ENCODE results near the gene HES4.
"Not testable (repeated sequence)": the region's sequence is repeated elsewhere in the genome, so short reads cannot be mapped to it uniquely, and the experiment has no call there.

The HES4 gene

GRCh38 chr1:1011396-1011949 lies 11.6 kb upstream of the HES4 start:
- no peaks in the 10 kb centered on the region for H3K36me3 ChIP-seq (ENCODE audit: low read depth)
- no peak overlapping the region for H3K27ac ChIP-seq (ENCODE audit: poor library complexity, severe bottlenecking)
- no peak for ATAC-seq (ENCODE audit: low read depth)
- no peak overlapping the region for H3K4me3 ChIP-seq (ENCODE audit: severe bottlenecking)
- H3K27me3 ChIP-seq (ENCODE audit: insufficient read depth, poor library complexity, severe bottlenecking), result no peaks in the 10 kb centered on the region
- TF ChIP-seq CTCF (IDR thresholded peaks at IDR 0.05; ENCODE audit: poor library complexity, severe bottlenecking), result no peak
- H3K9me3 ChIP-seq (ENCODE audit: severe bottlenecking), result no peaks in the 10 kb centered on the region
- H3K4me1 ChIP-seq (ENCODE audit: insufficient read depth, poor library complexity, severe bottlenecking), result peaks cover 10% of the 10 kb centered on the region
- DNase-seq (ENCODE audit: low spot score), result no peak

- not testable (repeated sequence) for H3K4me3 ChIP-seq (ENCODE audit: severe bottlenecking); ATAC-seq (ENCODE audit: low read depth); DNase-seq (ENCODE audit: low spot score)
Observed at GRCh38 chr1:1010131-1010530, 10.2 kb upstream of the HES4 start.

GRCh38 chr1:1006305-1007159 lies 6.6 kb upstream of the HES4 start:
- TF ChIP-seq CTCF (IDR thresholded peaks at IDR 0.05; ENCODE audit: poor library complexity, severe bottlenecking), result no peak
- Histone ChIP-seq H3K36me3 (ENCODE audit: low read depth) (no peaks in the 10 kb centered on the region), H3K4me3 (ENCODE audit: severe bottlenecking) (no peak overlapping the region), H3K9me3 (ENCODE audit: severe bottlenecking) (no peaks in the 10 kb centered on the region), H3K4me1 (ENCODE audit: insufficient read depth, poor library complexity, severe bottlenecking) (peaks cover 6% of the 10 kb centered on the region), H3K27me3 (ENCODE audit: insufficient read depth, poor library complexity, severe bottlenecking) (no peaks in the 10 kb centered on the region), H3K27ac (ENCODE audit: poor library complexity, severe bottlenecking) (no peak overlapping the region)
- DNase-seq (ENCODE audit: low spot score) (peak; percentile 74), ATAC-seq (ENCODE audit: low read depth) (no peak)

More at GRCh38 chr1:1010131-1010530, 10.2 kb upstream of the HES4 start:
- peaks cover 12% of the 10 kb centered on the region for H3K4me1 ChIP-seq (ENCODE audit: insufficient read depth, poor library complexity, severe bottlenecking)
- H3K36me3 ChIP-seq (ENCODE audit: low read depth); H3K9me3 ChIP-seq (ENCODE audit: severe bottlenecking); H3K27ac ChIP-seq (ENCODE audit: poor library complexity, severe bottlenecking); H3K27me3 ChIP-seq (ENCODE audit: insufficient read depth, poor library complexity, severe bottlenecking): not testable (repeated sequence)

- no peak overlapping the region for H3K27ac ChIP-seq (ENCODE audit: poor library complexity, severe bottlenecking)
- no peak overlapping the region for H3K4me3 ChIP-seq (ENCODE audit: severe bottlenecking)
- peaks cover 6% of the 10 kb centered on the region for H3K4me1 ChIP-seq (ENCODE audit: insufficient read depth, poor library complexity, severe bottlenecking)
- TF ChIP-seq CTCF (IDR thresholded peaks at IDR 0.05; ENCODE audit: poor library complexity, severe bottlenecking), result no peak
- no peaks in the 10 kb centered on the region for H3K27me3 ChIP-seq (ENCODE audit: insufficient read depth, poor library complexity, severe bottlenecking)
- H3K9me3 ChIP-seq (ENCODE audit: severe bottlenecking), result no peaks in the 10 kb centered on the region
- ATAC-seq (ENCODE audit: low read depth), result no peak
- no peaks in the 10 kb centered on the region for H3K36me3 ChIP-seq (ENCODE audit: low read depth)
- no peak for DNase-seq (ENCODE audit: low spot score)
Observed at GRCh38 chr1:1005774-1006304, 5.9 kb upstream of the HES4 start.

GRCh38 chr1:1004780-1005697 lies 5.1 kb upstream of the HES4 start:
- H3K4me1 ChIP-seq (ENCODE audit: insufficient read depth, poor library complexity, severe bottlenecking), result peaks cover 6% of the 10 kb centered on the region
- TF ChIP-seq CTCF (IDR thresholded peaks at IDR 0.05; ENCODE audit: poor library complexity, severe bottlenecking), result no peak
- H3K27me3 ChIP-seq (ENCODE audit: insufficient read depth, poor library complexity, severe bottlenecking), result no peaks in the 10 kb centered on the region
- ATAC-seq (ENCODE audit: low read depth), result no peak; the same call in 2 of the 3 replicates
- H3K27ac ChIP-seq (ENCODE audit: poor library complexity, severe bottlenecking), result no peak overlapping the region
- no peaks in the 10 kb centered on the region for H3K9me3 ChIP-seq (ENCODE audit: severe bottlenecking)
- H3K4me3 ChIP-seq (ENCODE audit: severe bottlenecking), result no peak overlapping the region
- H3K36me3 ChIP-seq (ENCODE audit: low read depth), result no peaks in the 10 kb centered on the region
- peak; percentile 33 for DNase-seq (ENCODE audit: low spot score)
